Left lung (tissue), 10 donors: ENCODE data around the gene RHO. TPM values are rescaled to one million over a fixed set of nuclear protein-coding genes. Genes with fewer than 3 reads are reported as not detected.

Experiments used
- ATAC-seq: fragments of 200-7000 bp; cut with Tn5 transposase; one replicate; pipeline ENCODE4 v1.9.1; 2020; ENCODE audit warnings: moderate library complexity
- DNase-seq, 4 donors: peaks; one replicate each; pipeline ENCODE4 v3.0.0-alpha.2; 2013 to 2020
- H3K27ac ChIP-seq, 2 donors: fragments of 200-600 bp; sonication (generic) in 1 of 2; one replicate each; pipeline versions ENCODE4 v1.5.0 to v1.8.0; 2020 to 2021
- H3K27me3 ChIP-seq, 2 donors: fragments of 200-600 bp; sonication (generic) in 1 of 2; one replicate each; pipeline versions ENCODE4 v1.5.0 to v1.8.0; 2020 to 2021
- H3K36me3 ChIP-seq, 2 donors: fragments of 200-600 bp; sonication (generic) in 1 of 2; one replicate each; pipeline versions ENCODE4 v1.5.0 to v1.8.0; 2020 to 2021
- H3K4me1 ChIP-seq, 2 donors: fragments of 200-600 bp; one replicate each; pipeline ENCODE4 v1.8.0; 2021
- H3K4me3 ChIP-seq, 2 donors: fragments of 200-600 bp; sonication (generic) in 1 of 2; one replicate each; pipeline versions ENCODE4 v1.5.0 to v1.8.0; 2020 to 2021; ENCODE audit warnings: mild to moderate bottlenecking in 1 of 2
- H3K9me3 ChIP-seq, 2 donors: fragments of 200-600 bp; sonication (generic) in 1 of 2; one replicate each; pipeline versions ENCODE4 v1.5.0 to v1.8.0; 2020 to 2021
- intact Hi-C, 2 donors: fragments of 100-400 bp; cut with DNase I; formaldehyde crosslinking; loops; one replicate each; pipeline versions ENCODE4 v1.11.2 to v1.14.2; 2022
- polyA plus RNA-seq, 6 donors: library from polyadenylated mRNA; unstranded; fragments of 120-200 nt; gene quantifications; one replicate each; pipeline ENCODE4 v1.2.1, GENCODE V29; 2013; ENCODE audit not compliant: insufficient read length in 6 of 6
- total RNA-seq, 2 donors: library from RNA; stranded (reverse); fragmentation: NEBNext Ultra II Directional; extraction: Animal tissue kit (Norgen Biotek cat#: 25700); gene quantifications; one replicate each; pipeline ENCODE4 v1.2.1, GENCODE V29; 2021
- TF ChIP-seq, protein P1 (sequence below), 2 donors: fragments of 200-600 bp; sonication (generic) in 1 of 2; IDR thresholded peaks; one replicate each; pipeline versions ENCODE4 v1.5.0 to v1.8.0; 2021; ENCODE audit warnings: antibody characterized with exemption in 2 of 2
- donor health status: DM: no; HTN: yes; CAD: no.
- donor health status: DM: no; HTN: no; CAD: no.

RHO gene
- total and polyA plus RNA-seq, 8 donors, result 0.08 to 0.17 (median 0.09) TPM; not detected in 2

- H3K36me3 ChIP-seq, result peaks cover 0 to 80% of the 10 kb centered on the region in 2 donors
- ATAC-seq (no peak), DNase-seq (no peak)
- intact Hi-C loops, result no loop called here
- H3K27ac ChIP-seq, result peak overlapping the region in 1 of 2 donors; percentile 18
- TF ChIP-seq, protein P1, sequence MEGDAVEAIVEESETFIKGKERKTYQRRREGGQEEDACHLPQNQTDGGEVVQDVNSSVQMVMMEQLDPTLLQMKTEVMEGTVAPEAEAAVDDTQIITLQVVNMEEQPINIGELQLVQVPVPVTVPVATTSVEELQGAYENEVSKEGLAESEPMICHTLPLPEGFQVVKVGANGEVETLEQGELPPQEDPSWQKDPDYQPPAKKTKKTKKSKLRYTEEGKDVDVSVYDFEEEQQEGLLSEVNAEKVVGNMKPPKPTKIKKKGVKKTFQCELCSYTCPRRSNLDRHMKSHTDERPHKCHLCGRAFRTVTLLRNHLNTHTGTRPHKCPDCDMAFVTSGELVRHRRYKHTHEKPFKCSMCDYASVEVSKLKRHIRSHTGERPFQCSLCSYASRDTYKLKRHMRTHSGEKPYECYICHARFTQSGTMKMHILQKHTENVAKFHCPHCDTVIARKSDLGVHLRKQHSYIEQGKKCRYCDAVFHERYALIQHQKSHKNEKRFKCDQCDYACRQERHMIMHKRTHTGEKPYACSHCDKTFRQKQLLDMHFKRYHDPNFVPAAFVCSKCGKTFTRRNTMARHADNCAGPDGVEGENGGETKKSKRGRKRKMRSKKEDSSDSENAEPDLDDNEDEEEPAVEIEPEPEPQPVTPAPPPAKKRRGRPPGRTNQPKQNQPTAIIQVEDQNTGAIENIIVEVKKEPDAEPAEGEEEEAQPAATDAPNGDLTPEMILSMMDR (IDR thresholded peaks at IDR 0.05), result no peak
- H3K4me1 ChIP-seq, result peaks cover 8 to 35% of the 10 kb centered on the region in 2 donors
- H3K9me3 ChIP-seq, result no peaks in the 10 kb centered on the region
- no peak overlapping the region for H3K4me3 ChIP-seq
- H3K27me3 ChIP-seq, result no peaks in the 10 kb centered on the region
Measured at GRCh38 chr3:129579991-129580390, 51.6 kb downstream of the RHO start.

GRCh38 chr3:129581623-129582022 is 53.2 kb downstream of the RHO start:
- Histone ChIP-seq H3K9me3 (no peaks in the 10 kb centered on the region), H3K4me1 (peaks cover 8 to 30% of the 10 kb centered on the region in 2 donors), H3K36me3 (peaks cover 0 to 80% of the 10 kb centered on the region in 2 donors), H3K27ac (no peak overlapping the region), H3K27me3 (no peaks in the 10 kb centered on the region), H3K4me3 (no peak overlapping the region)
- ATAC-seq, result no peak
- DNase-seq, result no peak
- TF ChIP-seq, protein P1 (IDR thresholded peaks at IDR 0.05), result no peak
- intact Hi-C loops, result no loop called here

DNA sequence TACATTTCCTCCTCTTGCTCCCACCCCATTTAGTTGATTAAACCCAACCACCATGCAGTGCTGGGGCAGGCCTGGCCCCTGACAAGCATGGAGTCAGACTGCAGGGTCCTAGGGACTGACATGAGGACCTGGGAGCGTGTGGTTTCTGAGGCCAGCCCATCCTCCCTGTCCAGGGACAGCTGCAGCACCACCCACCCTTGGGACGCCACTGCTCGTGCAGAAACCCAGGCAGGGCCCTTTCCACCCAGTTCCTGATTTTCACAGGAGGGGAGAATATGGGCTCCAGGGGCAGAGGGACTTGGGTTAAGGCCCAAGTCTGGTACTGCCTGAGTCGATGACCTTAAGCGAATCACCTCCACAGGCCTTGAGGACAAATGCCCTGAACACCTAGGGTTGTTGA is 54.4 kb downstream of the RHO start:
- Histone ChIP-seq H3K27me3 (no peaks in the 10 kb centered on the region), H3K4me3 (no peak overlapping the region), H3K27ac (no peak overlapping the region), H3K36me3 (peaks cover 0 to 70% of the 10 kb centered on the region in 2 donors), H3K4me1 (peaks cover 16 to 27% of the 10 kb centered on the region in 2 donors), H3K9me3 (no peaks in the 10 kb centered on the region)
- no peak for DNase-seq
- intact Hi-C loops, result no loop called here
- TF ChIP-seq, protein P1 (IDR thresholded peaks at IDR 0.05), result no peak
- no peak for ATAC-seq

DNA sequence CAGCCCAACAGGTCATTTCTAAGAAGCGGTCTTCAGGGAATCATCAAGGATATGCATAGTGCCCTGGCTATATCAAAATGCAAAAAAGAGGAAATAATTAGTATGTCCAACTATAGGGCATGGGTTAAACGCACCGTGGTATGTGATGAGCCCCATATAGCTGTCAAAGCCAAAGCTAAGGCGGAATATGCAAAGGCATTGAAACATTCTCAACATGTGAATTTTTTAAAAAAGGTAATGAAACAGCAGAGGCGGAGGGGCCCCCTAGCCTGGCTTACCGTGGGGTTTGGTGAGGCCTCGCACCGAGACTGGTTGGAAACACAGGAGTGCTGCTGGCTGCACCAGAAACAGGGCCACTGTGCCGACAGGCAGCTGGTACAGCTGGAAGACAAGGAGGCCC is 54.9 kb downstream of the RHO start:
- Histone ChIP-seq H3K9me3 (no peaks in the 10 kb centered on the region), H3K27me3 (no peaks in the 10 kb centered on the region), H3K4me1 (peaks cover 13 to 24% of the 10 kb centered on the region in 2 donors), H3K4me3 (no peak overlapping the region), H3K36me3 (peaks cover 0 to 67% of the 10 kb centered on the region in 2 donors), H3K27ac (no peak overlapping the region)
- intact Hi-C loops, result no loop called here
- no peak for ATAC-seq
- TF ChIP-seq, protein P1 (IDR thresholded peaks at IDR 0.05), result no peak
- no peak for DNase-seq

DNA sequence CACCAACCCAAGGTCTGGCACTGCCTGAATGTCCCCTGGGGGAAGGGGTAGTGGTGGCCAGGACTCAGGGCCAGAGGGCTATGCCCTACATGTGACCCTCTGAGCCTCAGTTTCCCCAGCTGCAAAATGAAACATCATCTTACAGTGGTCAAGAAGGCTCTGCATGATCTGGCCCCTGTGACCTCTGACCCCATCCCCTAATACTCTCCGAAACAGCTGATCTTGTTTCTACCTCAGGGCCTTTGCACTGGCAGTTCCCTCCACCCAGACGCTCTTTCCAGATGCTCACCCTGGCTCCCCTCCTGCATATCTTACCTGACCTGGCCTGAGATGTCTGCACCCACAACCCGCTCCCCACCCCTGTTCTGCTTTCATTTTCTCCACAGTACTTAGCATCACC is 56.2 kb downstream of the RHO start:
- H3K27ac ChIP-seq, result no peak overlapping the region
- DNase-seq (no peak), ATAC-seq (no peak)
- no peaks in the 10 kb centered on the region for H3K27me3 ChIP-seq
- H3K4me3 ChIP-seq, result no peak overlapping the region
- H3K9me3 ChIP-seq, result no peaks in the 10 kb centered on the region
- TF ChIP-seq, protein P1 (IDR thresholded peaks at IDR 0.05), result no peak
- intact Hi-C loops, result no loop called here
- peaks cover 0 to 79% of the 10 kb centered on the region in 2 donors for H3K36me3 ChIP-seq
- peaks cover 10 to 18% of the 10 kb centered on the region in 2 donors for H3K4me1 ChIP-seq

Other genes starting within 250 kb of the RHO start
- gene HMCES, start 249.8 kb upstream of the RHO start, total RNA-seq, result 10 to 100 TPM; 32.9 to 34.9 TPM
- gene HMCES, start 249.8 kb upstream of the RHO start, polyA plus RNA-seq, result 10 to 100 TPM; 39.6 to 51.0 (median 46.7) TPM
- 1 to 10 TPM in 1 of 2 donors, under 1 TPM in 1; 0.47 to 3.5 TPM for gene EFCAB12, start 100.0 kb upstream of the RHO start, total RNA-seq
- gene EFCAB12, start 100.0 kb upstream of the RHO start, polyA plus RNA-seq, result 1 to 10 TPM; 2.2 to 5.7 (median 4.1) TPM
- gene MBD4, start 88.7 kb upstream of the RHO start, total RNA-seq, result 10 to 100 TPM; 29.9 to 47.9 TPM
- 10 to 100 TPM; 46.4 to 62.1 (median 53.4) TPM for gene MBD4, start 88.7 kb upstream of the RHO start, polyA plus RNA-seq
- gene IFT122, start 88.4 kb upstream of the RHO start, total RNA-seq, result 10 to 100 TPM; 21.2 to 35.4 TPM
- 10 to 100 TPM; 54.3 to 79.7 (median 75.2) TPM for gene IFT122, start 88.4 kb upstream of the RHO start, polyA plus RNA-seq
- not detected for gene H1-8, start 14.5 kb downstream of the RHO start, total RNA-seq
- not detected for gene H1-8, start 14.5 kb downstream of the RHO start, polyA plus RNA-seq
- gene PLXND1, start 78.0 kb downstream of the RHO start, total RNA-seq, result 100 to 1,000 TPM; 198 to 259 TPM
- 100 to 1,000 TPM; 175 to 263 (median 214) TPM for gene PLXND1, start 78.0 kb downstream of the RHO start, polyA plus RNA-seq